ENCODE results near the gene CDH22. TPM values are rescaled to one million over a fixed set of nuclear protein-coding genes. Genes with fewer than 3 reads are reported as not detected.

Gene CDH22
- total RNA-seq, 1 experiment from 2014 or later, result not detected

- ChIA-PET CTCF (no interaction called here), POLR2A (ENCODE audit: low non-redundant PET) (no interaction called here)
- intact Hi-C loops (cut with micrococcal nuclease; ENCODE audit: unreplicated experiment), result no loop called here
- Histone ChIP-seq H3K27me3 (replicated peaks; ENCODE audit: insufficient read depth, low read depth, low read length, poor library complexity) (peaks cover 62% of the 10 kb centered on the region), H3K27ac (ENCODE audit: low read depth, low read length, poor library complexity, severe bottlenecking) (no peak overlapping the region), H3K9me3 (ENCODE audit: low read depth, low read length, poor library complexity, severe bottlenecking) (no peaks in the 10 kb centered on the region), H3K4me3 (ENCODE audit: low read depth, low read length, poor library complexity, severe bottlenecking) (no peak overlapping the region), H3K4me1 (ENCODE audit: insufficient read depth, low read length, poor library complexity, severe bottlenecking) (no peaks in the 10 kb centered on the region), H3K36me3 (ENCODE audit: insufficient read depth, low read length, poor library complexity, severe bottlenecking) (no peaks in the 10 kb centered on the region)
- no TSS peak for BruUV-seq (replicated peaks)
- DNase-seq (ENCODE audit: low spot score), result peak; percentile 38
- peak; percentile 46 for TF ChIP-seq CTCF (conservative IDR thresholded peaks at IDR 0.05; ENCODE audit: low read depth, low read length)
- no peak for TF ChIP-seq EZH2 (IDR thresholded peaks at IDR 0.05; ENCODE audit: borderline replicate concordance, low read depth, low read length, poor library complexity, severe bottlenecking)
Measured at GRCh38 chr20:46253391-46253790, 54.9 kb downstream of the CDH22 start.

GRCh38 chr20:46252352-46253091 is 55.8 kb downstream of the CDH22 start:
- Histone ChIP-seq H3K4me1 (ENCODE audit: insufficient read depth, low read length, poor library complexity, severe bottlenecking) (no peaks in the 10 kb centered on the region), H3K27ac (ENCODE audit: low read depth, low read length, poor library complexity, severe bottlenecking) (no peak overlapping the region), H3K4me3 (ENCODE audit: low read depth, low read length, poor library complexity, severe bottlenecking) (no peak overlapping the region), H3K27me3 (replicated peaks; ENCODE audit: insufficient read depth, low read depth, low read length, poor library complexity) (peaks cover 70% of the 10 kb centered on the region), H3K9me3 (ENCODE audit: low read depth, low read length, poor library complexity, severe bottlenecking) (no peaks in the 10 kb centered on the region), H3K36me3 (ENCODE audit: insufficient read depth, low read length, poor library complexity, severe bottlenecking) (no peaks in the 10 kb centered on the region)
- ChIA-PET POLR2A (ENCODE audit: low non-redundant PET) (no interaction called here), CTCF (no interaction called here)
- DNase-seq (ENCODE audit: low spot score), result no peak
- TF ChIP-seq CTCF (conservative IDR thresholded peaks at IDR 0.05; ENCODE audit: low read depth, low read length), result no peak
- TF ChIP-seq EZH2 (IDR thresholded peaks at IDR 0.05; ENCODE audit: borderline replicate concordance, low read depth, low read length, poor library complexity, severe bottlenecking), result no peak
- intact Hi-C loops (cut with micrococcal nuclease; ENCODE audit: unreplicated experiment), result no loop called here
- BruUV-seq (replicated peaks), result no TSS peak

- H3K4me1 ChIP-seq (ENCODE audit: insufficient read depth, low read length, poor library complexity, severe bottlenecking), result no peaks in the 10 kb centered on the region
- no peak for TF ChIP-seq CTCF (conservative IDR thresholded peaks at IDR 0.05; ENCODE audit: low read depth, low read length)
- peak; percentile 81 for TF ChIP-seq EZH2 (IDR thresholded peaks at IDR 0.05; ENCODE audit: borderline replicate concordance, low read depth, low read length, poor library complexity, severe bottlenecking)
- BruUV-seq (replicated peaks), result no TSS peak
- intact Hi-C loops (cut with micrococcal nuclease; ENCODE audit: unreplicated experiment), result no loop called here
- H3K9me3 ChIP-seq (ENCODE audit: low read depth, low read length, poor library complexity, severe bottlenecking), result no peaks in the 10 kb centered on the region
- H3K36me3 ChIP-seq (ENCODE audit: insufficient read depth, low read length, poor library complexity, severe bottlenecking), result no peaks in the 10 kb centered on the region
- no peak overlapping the region for H3K27ac ChIP-seq (ENCODE audit: low read depth, low read length, poor library complexity, severe bottlenecking)
- no peak for DNase-seq (ENCODE audit: low spot score)
- H3K27me3 ChIP-seq (replicated peaks; ENCODE audit: insufficient read depth, low read depth, low read length, poor library complexity), result peaks cover 83% of the 10 kb centered on the region
- ChIA-PET POLR2A (ENCODE audit: low non-redundant PET) (no interaction called here), CTCF (no interaction called here)
- no peak overlapping the region for H3K4me3 ChIP-seq (ENCODE audit: low read depth, low read length, poor library complexity, severe bottlenecking)
Measured at GRCh38 chr20:46251211-46251673, 57.1 kb downstream of the CDH22 start.

All from A673 (cell line).